HepG2 (cell line): Measurements from ENCODE around the gene CORO7. TPM values are rescaled to one million over a fixed set of nuclear protein-coding genes. Genes with fewer than 3 reads are reported as not detected.

Experiments used
- ARID4A ChIP-seq: sonication (generic); formaldehyde crosslinking; IDR thresholded peaks from 2 replicates; pipeline ENCODE4 v1.5.0; 2020; ENCODE audit warnings: mild to moderate bottlenecking, missing genetic modification reagents, borderline replicate concordance
- ERF ChIP-seq: IDR thresholded peaks from 2 replicates; pipeline ENCODE4 v1.6.1; 2018; ENCODE audit warnings: missing biosample characterization, missing genetic modification reagents
- GABPB1 ChIP-seq: IDR thresholded peaks from 2 replicates; pipeline ENCODE4 v1.6.1; 2016; ENCODE audit warnings: mild to moderate bottlenecking, missing genetic modification reagents, moderate library complexity, missing compliant biosample characterization
- IKZF5 ChIP-seq: IDR thresholded peaks from 2 replicates; pipeline ENCODE4 v1.6.1; 2018; ENCODE audit warnings: missing genetic modification reagents, mild to moderate bottlenecking, missing compliant biosample characterization
- SNAI1 ChIP-seq: sonication (generic); formaldehyde crosslinking; IDR thresholded peaks from 2 replicates; pipeline ENCODE4 v1.5.0; 2020; ENCODE audit warnings: mild to moderate bottlenecking, missing genetic modification reagents, borderline replicate concordance
- polyA plus RNA-seq, 8 experiments: library from polyadenylated mRNA; depleted of rRNA in 3 of 8; stranded (reverse) in 7 of 8; unstranded in 1 of 8; fragments of >200 nt; fragmentation: Illumina TruSeq in 4 of 8; extraction: Trizol in 4 of 8; gene quantifications; 2 replicates each; pipeline versions ENCODE4 v1.2.1 to v1.2.3, GENCODE V29; 2011 to 2016; ENCODE audit warnings: low read depth in 4 of 8, missing spikeins in 1 of 8, mixed read lengths in 1 of 8; ENCODE audit not compliant: insufficient read depth in 1 of 8
- total RNA-seq, 5 experiments: library from RNA; depleted of rRNA; stranded (reverse); fragments of >200 nt; fragmentation: Illumina TruSeq; extraction: Trizol; gene quantifications; 2 replicates each; pipeline ENCODE4 v1.2.3, GENCODE V29; 2016; ENCODE audit warnings: low read depth in 1 of 5
- TF ChIP-seq, protein P1 (sequence below): sonication (generic); formaldehyde crosslinking; IDR thresholded peaks from 2 replicates; pipeline ENCODE4 v1.4.0; 2020; ENCODE audit warnings: missing genetic modification reagents
- TF ChIP-seq, protein P2 (sequence below): sonication (generic); formaldehyde crosslinking; IDR thresholded peaks from 2 replicates; pipeline ENCODE4 v1.5.0; 2020; ENCODE audit warnings: mild to moderate bottlenecking, missing genetic modification reagents, moderate library complexity

CORO7 gene
- total and polyA plus RNA-seq, 2 of the 13 experiments (the other 11 are each of a cell fraction or from before 2014, with no cell fraction given): 9.9 to 14.3 TPM

DNA sequence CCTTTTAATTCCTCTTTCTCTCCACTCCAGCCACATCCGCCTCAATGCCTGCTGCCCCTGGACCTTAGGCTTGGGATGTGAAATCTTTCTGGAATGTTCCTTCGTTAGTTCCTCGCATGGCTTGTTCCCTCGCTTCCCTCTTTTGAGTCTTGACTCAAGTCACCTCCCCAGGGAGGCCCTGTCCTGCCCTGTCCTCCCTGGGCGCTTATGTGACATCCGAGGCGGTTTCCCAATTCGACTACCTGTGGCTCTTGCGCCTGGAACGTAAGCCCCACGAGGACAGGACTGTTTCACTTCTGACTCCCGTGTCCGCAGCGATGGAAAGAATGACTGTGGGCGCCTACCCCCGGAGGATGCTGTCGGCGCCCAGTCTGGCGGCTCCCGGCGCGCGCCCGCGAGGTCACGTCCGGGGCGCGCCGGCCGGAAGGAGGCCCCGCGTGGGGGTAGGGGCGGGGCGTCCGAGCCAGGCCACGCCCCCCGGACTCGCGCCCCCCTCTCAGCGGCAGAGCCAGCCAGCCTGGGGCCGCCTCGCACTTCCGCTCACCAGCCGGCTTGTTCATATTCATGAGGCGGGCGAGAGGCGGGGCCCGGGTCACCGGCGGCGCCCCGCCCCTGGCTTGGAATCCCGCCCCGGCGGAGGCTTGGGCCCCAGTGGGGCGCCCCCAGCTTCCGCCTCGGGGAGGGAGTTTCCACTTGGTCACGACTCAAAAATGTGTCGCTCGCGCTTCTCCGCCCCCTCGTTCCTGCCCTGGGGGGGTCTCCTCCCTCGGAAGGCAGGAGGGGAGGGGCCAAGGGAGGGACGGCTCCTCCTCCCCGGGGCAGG, 109.0 kb downstream of the CORO7 start (continued):
- TF ChIP-seq SNAI1 (CRISPR knock-in tag) (0 out of 2 replicates have a peak, but pooled peaks have one; percentile 37), ARID4A (CRISPR knock-in tag) (0 out of 2 replicates have a peak, but pooled peaks have one; percentile 26), IKZF5 (CRISPR knock-in tag) (peak; percentile 31; the same call in 1 of the 2 replicates), GABPB1 (CRISPR knock-in tag) (peak; percentile 86; the same call in 1 of the 2 replicates), ERF (CRISPR knock-in tag) (0 out of 2 replicates have a peak, but pooled peaks have one; percentile 27)
- TF ChIP-seq, protein P1, sequence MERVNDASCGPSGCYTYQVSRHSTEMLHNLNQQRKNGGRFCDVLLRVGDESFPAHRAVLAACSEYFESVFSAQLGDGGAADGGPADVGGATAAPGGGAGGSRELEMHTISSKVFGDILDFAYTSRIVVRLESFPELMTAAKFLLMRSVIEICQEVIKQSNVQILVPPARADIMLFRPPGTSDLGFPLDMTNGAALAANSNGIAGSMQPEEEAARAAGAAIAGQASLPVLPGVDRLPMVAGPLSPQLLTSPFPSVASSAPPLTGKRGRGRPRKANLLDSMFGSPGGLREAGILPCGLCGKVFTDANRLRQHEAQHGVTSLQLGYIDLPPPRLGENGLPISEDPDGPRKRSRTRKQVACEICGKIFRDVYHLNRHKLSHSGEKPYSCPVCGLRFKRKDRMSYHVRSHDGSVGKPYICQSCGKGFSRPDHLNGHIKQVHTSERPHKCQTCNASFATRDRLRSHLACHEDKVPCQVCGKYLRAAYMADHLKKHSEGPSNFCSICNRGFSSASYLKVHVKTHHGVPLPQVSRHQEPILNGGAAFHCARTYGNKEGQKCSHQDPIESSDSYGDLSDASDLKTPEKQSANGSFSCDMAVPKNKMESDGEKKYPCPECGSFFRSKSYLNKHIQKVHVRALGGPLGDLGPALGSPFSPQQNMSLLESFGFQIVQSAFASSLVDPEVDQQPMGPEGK (CRISPR knock-in tag): peak; percentile 98
- TF ChIP-seq, protein P2, sequence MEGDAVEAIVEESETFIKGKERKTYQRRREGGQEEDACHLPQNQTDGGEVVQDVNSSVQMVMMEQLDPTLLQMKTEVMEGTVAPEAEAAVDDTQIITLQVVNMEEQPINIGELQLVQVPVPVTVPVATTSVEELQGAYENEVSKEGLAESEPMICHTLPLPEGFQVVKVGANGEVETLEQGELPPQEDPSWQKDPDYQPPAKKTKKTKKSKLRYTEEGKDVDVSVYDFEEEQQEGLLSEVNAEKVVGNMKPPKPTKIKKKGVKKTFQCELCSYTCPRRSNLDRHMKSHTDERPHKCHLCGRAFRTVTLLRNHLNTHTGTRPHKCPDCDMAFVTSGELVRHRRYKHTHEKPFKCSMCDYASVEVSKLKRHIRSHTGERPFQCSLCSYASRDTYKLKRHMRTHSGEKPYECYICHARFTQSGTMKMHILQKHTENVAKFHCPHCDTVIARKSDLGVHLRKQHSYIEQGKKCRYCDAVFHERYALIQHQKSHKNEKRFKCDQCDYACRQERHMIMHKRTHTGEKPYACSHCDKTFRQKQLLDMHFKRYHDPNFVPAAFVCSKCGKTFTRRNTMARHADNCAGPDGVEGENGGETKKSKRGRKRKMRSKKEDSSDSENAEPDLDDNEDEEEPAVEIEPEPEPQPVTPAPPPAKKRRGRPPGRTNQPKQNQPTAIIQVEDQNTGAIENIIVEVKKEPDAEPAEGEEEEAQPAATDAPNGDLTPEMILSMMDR (CRISPR knock-in tag): 0 out of 2 replicates have a peak, but pooled peaks have one; percentile 11
